Esophagus squamous epithelium (tissue), 5 donors: ENCODE results near the gene BDKRB2. TPM values are rescaled to one million over a fixed set of nuclear protein-coding genes. Genes with fewer than 3 reads are reported as not detected.

Source experiments
- DNase-seq: peaks from one replicate; lab custom pipeline; 2025; lab: John Stamatoyannopoulos, UW
- H3K27ac ChIP-seq, 4 donors: fragments of 200-600 bp; sonication (generic); one replicate each; pipeline ENCODE4 v1.5.1; 2016 to 2019; ENCODE audit warnings: mild to moderate bottlenecking in 1 of 4
- H3K27me3 ChIP-seq, 4 donors: fragments of 200-600 bp; sonication (generic); 1 replicate in 3 of 4; 2 replicates in 1 of 4; pipeline versions ENCODE4 v1.5.1 to v1.6.0; 2017 to 2021; ENCODE audit warnings: antibody characterized with exemption in 1 of 4
- H3K36me3 ChIP-seq, 3 donors: fragments of 200-600 bp; sonication (generic); one replicate each; pipeline ENCODE4 v1.5.1; 2016 to 2019
- H3K4me1 ChIP-seq, 3 donors: fragments of 200-600 bp; sonication (generic); one replicate each; pipeline ENCODE4 v1.5.1; 2017 to 2019
- H3K4me3 ChIP-seq, 4 donors: fragments of 200-600 bp; sonication (generic); 1 replicate in 3 of 4; 2 replicates in 1 of 4; pipeline ENCODE4 v1.5.1; 2016 to 2019; ENCODE audit warnings: mild to moderate bottlenecking in 2 of 4, moderate library complexity in 1 of 4
- H3K9me3 ChIP-seq, 3 donors: fragments of 200-600 bp; sonication (generic); one replicate each; pipeline ENCODE4 v1.5.1; 2016 to 2019
- CTCF ChIP-seq, 6 experiments: fragments of 450-650 bp in 4 of 6; fragments of 200-600 bp in 2 of 6; sonication (generic) in 2 of 6; IDR thresholded peaks; one replicate each; pipeline ENCODE4 v1.5.1; 2016 to 2019; ENCODE audit warnings: antibody characterized with exemption in 6 of 6, mild to moderate bottlenecking in 4 of 6, moderate library complexity in 4 of 6
- POLR2A ChIP-seq, 4 donors: fragments of 450-650 bp; IDR thresholded peaks; one replicate each; pipeline ENCODE4 v1.6.1; 2017; ENCODE audit warnings: antibody characterized with exemption in 4 of 4, mild to moderate bottlenecking in 4 of 4, moderate library complexity in 3 of 4
- WGBS, 2 donors: methylation state at CpG; one replicate each; pipeline ENCODE4 v1.1.5; 2018; 5-methylcytosine and 5-hydroxymethylcytosine counted together
- intact Hi-C: fragments of 100-400 bp; cut with DNase I; formaldehyde crosslinking; loops from one replicate; pipeline ENCODE4 v1.15.0; 2022
- total RNA-seq, 4 donors: library from RNA; depleted of rRNA; stranded (reverse); fragments of >200 nt; gene quantifications; one replicate each; pipeline ENCODE4 v1.1.0, GENCODE V29; 2016
- donor health status: DM: yes; HTN: yes; CAD: no.

BDKRB2 gene
- total RNA-seq, 4 donors from 2014 or later, result 18.8 to 31.2 (median 20.0) TPM

GRCh38 chr14:96205059-96205977, 679 bp downstream of the BDKRB2 start:
- intact Hi-C loops, result loop anchor here (10.0 kb wide), 1 partner anchor 101 kb away; no protein-coding TSS in a partner anchor
- peaks cover 22 to 80% (median 33%) of the 10 kb centered on the region in 3 donors for H3K4me1 ChIP-seq
- H3K9me3 ChIP-seq, result no peaks in the 10 kb centered on the region
- 2 to 11% methylated on average over 6 to 11 of the region's 21 CpGs for WGBS, 2 donors
- TF ChIP-seq CTCF (IDR thresholded peaks at IDR 0.05) (peak in 1 of 6 experiments; percentile 8), POLR2A (IDR thresholded peaks at IDR 0.05) (peak in 2 of 4 donors; percentile 28 to 38)
- peak overlapping the region; percentile 65 to 75 (median 68) for H3K4me3 ChIP-seq
- DNase-seq, result no peak
- H3K27ac ChIP-seq, result peak overlapping the region; percentile 91 to 97 (median 96)
- peaks cover 0 to 22% (median 4%) of the 10 kb centered on the region in 3 donors for H3K36me3 ChIP-seq
- peaks cover 0 to 17% (median 0%) of the 10 kb centered on the region in 4 donors for H3K27me3 ChIP-seq

- Histone ChIP-seq H3K27me3 (peaks cover 0 to 17% (median 0%) of the 10 kb centered on the region in 4 donors), H3K4me3 (peak overlapping the region; percentile 65 to 75 (median 68)), H3K4me1 (peaks cover 22 to 80% (median 33%) of the 10 kb centered on the region in 3 donors), H3K36me3 (peaks cover 0 to 28% (median 4%) of the 10 kb centered on the region in 3 donors), H3K9me3 (no peaks in the 10 kb centered on the region), H3K27ac (peak overlapping the region; percentile 91 to 97 (median 96))
- intact Hi-C loops, result loop anchor here (10.0 kb wide), 1 partner anchor 101 kb away; no protein-coding TSS in a partner anchor
- TF ChIP-seq POLR2A (IDR thresholded peaks at IDR 0.05) (no peak), CTCF (IDR thresholded peaks at IDR 0.05) (no peak)
- no peak for DNase-seq
- WGBS, 2 donors, result 0 to 30% methylated on average over 2 to 4 of the region's 6 CpGs
Observed at GRCh38 chr14:96205978-96206360, 1.3 kb downstream of the BDKRB2 start.

GRCh38 chr14:96206461-96206860, 1.8 kb downstream of the BDKRB2 start:
- peak overlapping the region; percentile 65 to 75 (median 68) for H3K4me3 ChIP-seq
- intact Hi-C loops, result loop anchor here (10.0 kb wide), 1 partner anchor 102 kb away; no protein-coding TSS in a partner anchor
- 23 to 44% methylated on average over 6 to 7 of the region's 8 CpGs for WGBS, 2 donors

GRCh38 chr14:96207686-96208085, 3.0 kb downstream of the BDKRB2 start:
- H3K27me3 ChIP-seq, result peaks cover 0 to 9% (median 0%) of the 10 kb centered on the region in 4 donors
- H3K27ac ChIP-seq, result peak overlapping the region in 1 of 4 donors; percentile 91
- peaks cover 0 to 39% (median 4%) of the 10 kb centered on the region in 3 donors for H3K36me3 ChIP-seq
- DNase-seq, result no peak
- peaks cover 22 to 71% (median 33%) of the 10 kb centered on the region in 3 donors for H3K4me1 ChIP-seq
- intact Hi-C loops, result loop anchor here (10.0 kb wide), 1 partner anchor 103 kb away; no protein-coding TSS in a partner anchor
- 82 to 87% methylated on average over 5 of the region's 5 CpGs for WGBS, 2 donors
- TF ChIP-seq CTCF (IDR thresholded peaks at IDR 0.05), result no peak
- no peak for TF ChIP-seq POLR2A (IDR thresholded peaks at IDR 0.05)
- H3K4me3 ChIP-seq, result peak overlapping the region in 1 of 4 donors; percentile 75
- peaks cover 0 to 6% (median 0%) of the 10 kb centered on the region in 3 donors for H3K9me3 ChIP-seq

More at GRCh38 chr14:96206461-96206860, 1.8 kb downstream of the BDKRB2 start:
- Histone ChIP-seq H3K4me1 (peaks cover 22 to 76% (median 33%) of the 10 kb centered on the region in 3 donors), H3K9me3 (no peaks in the 10 kb centered on the region), H3K27me3 (peaks cover 0 to 17% (median 0%) of the 10 kb centered on the region in 4 donors), H3K36me3 (peaks cover 0 to 33% (median 4%) of the 10 kb centered on the region in 3 donors), H3K27ac (peak overlapping the region; percentile 91 to 97 (median 96))
- TF ChIP-seq POLR2A (IDR thresholded peaks at IDR 0.05) (no peak), CTCF (IDR thresholded peaks at IDR 0.05) (no peak)
- DNase-seq, result no peak
